Iris pigment epithelial cell (primary cell): ENCODE results near the gene KLB.
"Not testable (repeated sequence)": the region's sequence is repeated elsewhere in the genome, so short reads cannot be mapped to it uniquely, and the experiment has no call there.

Experiments
- DNase-seq: peaks from one replicate; pipeline ENCODE4 v3.0.0-alpha.2; 2011; ENCODE audit warnings: low read depth

The KLB gene

GRCh38 chr4:39426728-39427127, 20.0 kb downstream of the KLB start:
- DNase-seq: no peak

- DNase-seq: no peak
Observed at GRCh38 chr4:39427520-39428114, 20.9 kb downstream of the KLB start.

GRCh38 chr4:39429476-39430334, 23.0 kb downstream of the KLB start:
- no peak for DNase-seq

- DNase-seq: no peak
Observed at GRCh38 chr4:39433878-39434492, 27.3 kb downstream of the KLB start.

GRCh38 chr4:39435659-39436563, 29.2 kb downstream of the KLB start:
- no peak for DNase-seq

GRCh38 chr4:39441593-39441992, 34.9 kb downstream of the KLB start:
- no peak for DNase-seq

GRCh38 chr4:39442998-39443397, 36.3 kb downstream of the KLB start:
- DNase-seq: no peak

- no peak for DNase-seq
Observed at GRCh38 chr4:39446483-39446841, 39.7 kb downstream of the KLB start.

GRCh38 chr4:39446842-39447573, 40.3 kb downstream of the KLB start:
- DNase-seq: peak; percentile 79

- no peak for DNase-seq
Observed at GRCh38 chr4:39450618-39451017, 43.9 kb downstream of the KLB start.

- DNase-seq: no peak
Observed at GRCh38 chr4:39451423-39452023, 44.8 kb downstream of the KLB start.

GRCh38 chr4:39452153-39452859, 45.6 kb downstream of the KLB start:
- DNase-seq: no peak

GRCh38 chr4:39452860-39453587, 46.3 kb downstream of the KLB start:
- DNase-seq: no peak

GRCh38 chr4:39453738-39454137, 47.0 kb downstream of the KLB start:
- DNase-seq: no peak

- no peak for DNase-seq
Observed at GRCh38 chr4:39455486-39455885, 48.8 kb downstream of the KLB start.

GRCh38 chr4:39456946-39457763, 50.4 kb downstream of the KLB start:
- no peak for DNase-seq

GRCh38 chr4:39458161-39458504, 51.4 kb downstream of the KLB start:
- not testable (repeated sequence) for DNase-seq

GRCh38 chr4:39458505-39459300, 52.0 kb downstream of the KLB start, which contains the start of the genes LIAS and RPL9:
TSS of gene LIAS (plus strand) at chr4:39459056. CDS start at chr4:39459118, 62 bp downstream.
TSS of gene RPL9 (minus strand) at chr4:39458922. CDS start at chr4:39458439, 483 bp downstream.
- peak; percentile 99 for DNase-seq
